HL-60 (cell line): Measurements from ENCODE around the gene CTBS.

ENCODE experiments used
- DNase-seq, 2 experiments: peaks; one replicate each; pipeline ENCODE4 v3.0.0-alpha.2; 2010 to 2020; ENCODE audit warnings: low read depth in 1 of 2, low spot score in 1 of 2
- H3K27ac ChIP-seq: fragments of 250-450 bp; sonication (Bioruptor Pico); replicated peaks from 2 replicates; pipeline ENCODE4 v1.5.1; 2020; ENCODE audit warnings: mild to moderate bottlenecking, moderate library complexity
- H3K27me3 ChIP-seq: fragments of 250-450 bp; sonication (Bioruptor Pico); 2 replicates; pipeline ENCODE4 v1.5.1; 2021; ENCODE audit warnings: mild to moderate bottlenecking, moderate library complexity; ENCODE audit not compliant: insufficient read depth, poor library complexity, severe bottlenecking
- H3K4me3 ChIP-seq: replicated peaks from 2 replicates; pipeline ENCODE4 v1.5.1; 2011; ENCODE audit warnings: mild to moderate bottlenecking, control low read depth, low read length; ENCODE audit not compliant: insufficient read depth
- GABPA ChIP-seq: IDR thresholded peaks from 2 replicates; pipeline ENCODE4 v1.6.1; 2012; ENCODE audit warnings: low read depth
- POLR2AphosphoS5 ChIP-seq: IDR thresholded peaks from 2 replicates; pipeline ENCODE4 v1.6.1; 2012; ENCODE audit warnings: low read depth
- REST ChIP-seq: IDR thresholded peaks from 2 replicates; pipeline ENCODE4 v1.6.1; 2012; ENCODE audit warnings: low read depth; ENCODE audit not compliant: insufficient replicate concordance
- SPI1 ChIP-seq: IDR thresholded peaks from 2 replicates; pipeline ENCODE4 v1.6.1; 2012; ENCODE audit warnings: low read depth, mild to moderate bottlenecking, borderline replicate concordance
- TF ChIP-seq, protein P1 (sequence below): IDR thresholded peaks from one replicate; pipeline ENCODE4 v1.5.1; 2011; ENCODE audit warnings: low read length, control low read depth, inconsistent platforms; ENCODE audit not compliant: insufficient read depth

CTBS gene

DNA sequence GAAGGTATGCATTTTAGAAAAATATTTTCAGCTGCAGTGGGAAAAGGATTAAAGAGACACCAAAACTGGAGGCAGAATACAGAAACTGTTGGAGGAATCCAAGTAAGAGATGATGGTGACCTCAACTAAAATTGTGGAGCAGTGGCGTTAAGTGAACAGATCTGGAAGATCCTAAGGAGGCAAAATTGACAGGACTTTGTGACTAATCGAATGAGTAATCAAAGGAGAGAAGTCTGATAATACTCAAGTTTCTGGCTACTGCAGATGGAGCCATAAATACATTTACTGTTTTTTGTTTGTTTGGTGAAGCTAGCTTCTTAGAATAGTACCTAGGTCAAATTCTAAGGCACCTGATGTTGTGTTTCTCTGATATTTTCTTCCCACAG is 3.1 kb downstream of the CTBS start:
- no peak for DNase-seq
- TF ChIP-seq, protein P1, sequence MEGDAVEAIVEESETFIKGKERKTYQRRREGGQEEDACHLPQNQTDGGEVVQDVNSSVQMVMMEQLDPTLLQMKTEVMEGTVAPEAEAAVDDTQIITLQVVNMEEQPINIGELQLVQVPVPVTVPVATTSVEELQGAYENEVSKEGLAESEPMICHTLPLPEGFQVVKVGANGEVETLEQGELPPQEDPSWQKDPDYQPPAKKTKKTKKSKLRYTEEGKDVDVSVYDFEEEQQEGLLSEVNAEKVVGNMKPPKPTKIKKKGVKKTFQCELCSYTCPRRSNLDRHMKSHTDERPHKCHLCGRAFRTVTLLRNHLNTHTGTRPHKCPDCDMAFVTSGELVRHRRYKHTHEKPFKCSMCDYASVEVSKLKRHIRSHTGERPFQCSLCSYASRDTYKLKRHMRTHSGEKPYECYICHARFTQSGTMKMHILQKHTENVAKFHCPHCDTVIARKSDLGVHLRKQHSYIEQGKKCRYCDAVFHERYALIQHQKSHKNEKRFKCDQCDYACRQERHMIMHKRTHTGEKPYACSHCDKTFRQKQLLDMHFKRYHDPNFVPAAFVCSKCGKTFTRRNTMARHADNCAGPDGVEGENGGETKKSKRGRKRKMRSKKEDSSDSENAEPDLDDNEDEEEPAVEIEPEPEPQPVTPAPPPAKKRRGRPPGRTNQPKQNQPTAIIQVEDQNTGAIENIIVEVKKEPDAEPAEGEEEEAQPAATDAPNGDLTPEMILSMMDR = no peak
- no peak for TF ChIP-seq SPI1
- TF ChIP-seq POLR2AphosphoS5 = no peak
- TF ChIP-seq REST = no peak
- TF ChIP-seq GABPA = no peak
- H3K27me3 ChIP-seq = no peaks in the 10 kb centered on the region
- no peak overlapping the region for H3K27ac ChIP-seq
- no peak overlapping the region for H3K4me3 ChIP-seq

GRCh38 chr1:84570436-84571149 is 3.6 kb downstream of the CTBS start:
- no peak overlapping the region for H3K27ac ChIP-seq
- no peak for DNase-seq
- TF ChIP-seq GABPA = no peak
- TF ChIP-seq SPI1 = no peak
- TF ChIP-seq POLR2AphosphoS5 = no peak
- no peak for TF ChIP-seq REST
- TF ChIP-seq, protein P1 = no peak
- H3K27me3 ChIP-seq = no peaks in the 10 kb centered on the region
- no peak overlapping the region for H3K4me3 ChIP-seq

- no peaks in the 10 kb centered on the region for H3K27me3 ChIP-seq
- H3K27ac ChIP-seq = no peak overlapping the region
- no peak for TF ChIP-seq REST
- no peak for TF ChIP-seq SPI1
- TF ChIP-seq, protein P1 = no peak
- TF ChIP-seq GABPA = no peak
- TF ChIP-seq POLR2AphosphoS5 = no peak
- no peak for DNase-seq
- no peak overlapping the region for H3K4me3 ChIP-seq
Observed at GRCh38 chr1:84569216-84569615, 5.0 kb downstream of the CTBS start.
